Epithelial cell of esophagus (primary cell): ENCODE data around the gene ISCU.

Source experiments
- DNase-seq: peaks from one replicate; pipeline ENCODE4 v3.0.0; 2010; ENCODE audit warnings: low read depth
- H3K4me3 ChIP-seq: 2 replicates; pipeline ENCODE4 v1.5.1; 2011; ENCODE audit warnings: mild to moderate bottlenecking, low read length, control low read depth
- TF ChIP-seq, protein P1 (sequence below): IDR thresholded peaks from 2 replicates; pipeline ENCODE4 v1.5.1; 2011; ENCODE audit warnings: low read depth, mild to moderate bottlenecking, low read length, control low read depth, inconsistent platforms; ENCODE audit not compliant: insufficient read depth; ENCODE audit errors: missing control alignments

Gene ISCU

DNA sequence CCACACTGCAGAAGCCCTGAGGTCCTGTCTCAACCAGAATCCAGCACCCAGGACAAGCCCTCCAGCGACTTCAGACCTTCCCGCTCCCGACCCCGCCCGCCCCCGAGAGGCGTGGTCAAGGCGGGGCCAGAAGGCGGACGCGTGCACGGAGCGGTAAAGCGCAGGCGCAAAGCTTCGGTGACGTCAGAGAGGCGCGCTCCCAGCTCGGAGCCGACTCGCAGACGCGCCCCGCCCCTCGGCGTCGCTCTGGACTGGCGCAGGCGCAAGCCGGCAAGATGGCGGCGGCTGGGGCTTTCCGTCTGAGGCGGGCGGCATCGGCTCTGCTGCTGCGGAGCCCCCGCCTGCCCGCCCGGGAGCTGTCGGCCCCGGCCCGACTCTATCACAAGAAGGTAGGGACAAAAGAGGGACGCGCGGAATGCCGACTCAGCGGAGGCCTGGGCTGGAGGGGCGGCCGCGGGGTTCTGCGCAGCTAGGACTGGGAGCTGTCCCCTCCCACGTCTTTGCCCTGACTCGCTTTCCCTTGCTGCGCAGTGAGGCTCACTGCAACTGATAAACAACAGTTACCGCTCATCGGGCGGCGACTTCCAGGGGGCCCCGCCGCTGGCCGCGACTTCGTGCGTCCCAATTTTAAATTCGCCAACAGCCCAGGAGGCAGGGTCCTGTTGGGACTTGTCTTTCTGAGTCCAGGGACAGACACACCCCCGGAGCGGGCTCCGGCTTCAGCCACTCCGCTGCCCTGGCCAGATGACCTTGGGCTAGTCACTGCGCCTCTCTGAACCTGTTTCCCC, at the start of gene ISCU:
ISCU (plus strand) TSS at position 249 of the 788 bp plus-strand sequence; CDS start at position 276, 27 bp downstream.
- peak within 1 kb of the TSS; percentile 98 for H3K4me3 ChIP-seq
- TF ChIP-seq, protein P1, sequence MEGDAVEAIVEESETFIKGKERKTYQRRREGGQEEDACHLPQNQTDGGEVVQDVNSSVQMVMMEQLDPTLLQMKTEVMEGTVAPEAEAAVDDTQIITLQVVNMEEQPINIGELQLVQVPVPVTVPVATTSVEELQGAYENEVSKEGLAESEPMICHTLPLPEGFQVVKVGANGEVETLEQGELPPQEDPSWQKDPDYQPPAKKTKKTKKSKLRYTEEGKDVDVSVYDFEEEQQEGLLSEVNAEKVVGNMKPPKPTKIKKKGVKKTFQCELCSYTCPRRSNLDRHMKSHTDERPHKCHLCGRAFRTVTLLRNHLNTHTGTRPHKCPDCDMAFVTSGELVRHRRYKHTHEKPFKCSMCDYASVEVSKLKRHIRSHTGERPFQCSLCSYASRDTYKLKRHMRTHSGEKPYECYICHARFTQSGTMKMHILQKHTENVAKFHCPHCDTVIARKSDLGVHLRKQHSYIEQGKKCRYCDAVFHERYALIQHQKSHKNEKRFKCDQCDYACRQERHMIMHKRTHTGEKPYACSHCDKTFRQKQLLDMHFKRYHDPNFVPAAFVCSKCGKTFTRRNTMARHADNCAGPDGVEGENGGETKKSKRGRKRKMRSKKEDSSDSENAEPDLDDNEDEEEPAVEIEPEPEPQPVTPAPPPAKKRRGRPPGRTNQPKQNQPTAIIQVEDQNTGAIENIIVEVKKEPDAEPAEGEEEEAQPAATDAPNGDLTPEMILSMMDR: no peak
- peak; percentile 98 for DNase-seq

GRCh38 chr12:108514468-108514972, 47.9 kb upstream of the ISCU start:
- no peak for DNase-seq
- TF ChIP-seq, protein P1: no peak
- peak overlapping the region; percentile 44 for H3K4me3 ChIP-seq

DNA sequence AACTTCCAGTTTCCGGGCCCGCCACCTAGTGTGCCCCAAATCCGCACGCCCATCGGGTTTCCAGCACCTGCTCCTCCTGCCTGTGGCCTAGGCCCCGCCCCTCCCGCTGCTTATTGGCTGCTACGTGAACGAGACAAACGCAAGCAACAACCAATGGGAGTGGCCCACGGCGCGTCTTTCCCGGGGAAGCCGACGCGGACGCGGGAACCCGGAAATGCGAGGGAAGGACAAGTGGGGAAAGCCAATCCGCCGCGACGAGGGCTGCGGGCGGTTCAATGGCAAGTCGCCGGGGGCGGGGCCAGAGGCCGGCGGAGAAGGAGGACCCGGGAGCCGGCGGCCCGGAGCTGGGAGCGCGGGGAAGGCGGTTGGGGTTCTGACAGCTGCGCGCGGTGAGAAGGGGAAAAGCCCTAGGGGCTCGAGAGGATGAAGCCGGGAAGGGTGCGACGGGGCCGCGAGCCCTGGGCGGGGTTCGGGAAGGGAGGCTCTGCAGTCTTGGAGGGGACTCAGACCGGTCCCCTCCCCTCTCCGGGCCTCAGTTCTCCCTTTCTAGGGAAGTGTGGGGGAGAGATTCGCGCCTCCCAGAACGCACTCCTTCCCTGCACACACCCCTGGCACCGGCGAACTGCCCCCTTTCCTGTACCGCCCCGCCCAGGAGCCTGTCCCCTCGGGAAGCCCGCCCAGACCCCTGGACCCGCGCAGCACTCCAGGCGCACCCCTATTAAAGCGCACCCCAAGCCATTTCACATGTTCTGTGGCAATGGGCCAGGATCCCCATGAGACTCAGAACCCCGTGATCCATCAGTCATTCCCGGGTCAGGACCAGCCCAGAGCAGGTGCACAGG, 47.2 kb upstream of the ISCU start, which contains the start of gene FICD:
FICD (plus strand) TSS at position 305 of the 842 bp plus-strand sequence. CDS start 1,696 bp downstream, outside the sequence.
- DNase-seq: peak; percentile 99
- TF ChIP-seq, protein P1: no peak
- H3K4me3 ChIP-seq: peak within 1 kb of the TSS; percentile 84

DNA sequence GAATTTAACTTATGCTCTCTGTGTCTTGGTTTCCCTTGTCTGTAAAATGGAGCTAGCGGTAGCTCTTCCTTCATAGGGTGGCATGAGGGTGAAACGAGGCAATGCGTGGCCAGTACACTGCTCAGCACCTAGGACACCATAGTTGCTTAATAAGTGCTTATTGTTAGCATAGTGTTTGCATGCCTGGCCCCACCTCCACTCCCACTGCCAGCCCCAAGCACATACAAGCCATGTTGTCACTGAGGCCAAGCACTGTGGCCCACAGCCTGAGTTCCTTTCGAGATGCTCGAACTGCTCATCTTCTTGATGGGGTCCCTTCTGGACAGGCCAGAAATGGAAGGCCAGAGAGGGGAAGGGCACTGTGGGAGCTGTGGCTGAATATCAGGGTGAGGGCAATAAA, 46.5 kb upstream of the ISCU start:
- DNase-seq: no peak
- peak overlapping the region; percentile 84 for H3K4me3 ChIP-seq
- TF ChIP-seq, protein P1: no peak

GRCh38 chr12:108516511-108517275, 45.7 kb upstream of the ISCU start:
- DNase-seq: no peak
- no peak overlapping the region for H3K4me3 ChIP-seq
- TF ChIP-seq, protein P1: no peak
